SW480 (cell line): ENCODE measurements around the gene TCFL5.

Experiments used
- DNase-seq: peaks from one replicate; pipeline ENCODE4 v3.0.0-alpha.2; 2016; ENCODE audit warnings: low spot score

The TCFL5 gene

GRCh38 chr20:62809530-62810428 is 51.8 kb downstream of the TCFL5 start:
- DNase-seq, result no peak

- peak; percentile 63 for DNase-seq
Measured at GRCh38 chr20:62808211-62808865, 53.3 kb downstream of the TCFL5 start.

DNA sequence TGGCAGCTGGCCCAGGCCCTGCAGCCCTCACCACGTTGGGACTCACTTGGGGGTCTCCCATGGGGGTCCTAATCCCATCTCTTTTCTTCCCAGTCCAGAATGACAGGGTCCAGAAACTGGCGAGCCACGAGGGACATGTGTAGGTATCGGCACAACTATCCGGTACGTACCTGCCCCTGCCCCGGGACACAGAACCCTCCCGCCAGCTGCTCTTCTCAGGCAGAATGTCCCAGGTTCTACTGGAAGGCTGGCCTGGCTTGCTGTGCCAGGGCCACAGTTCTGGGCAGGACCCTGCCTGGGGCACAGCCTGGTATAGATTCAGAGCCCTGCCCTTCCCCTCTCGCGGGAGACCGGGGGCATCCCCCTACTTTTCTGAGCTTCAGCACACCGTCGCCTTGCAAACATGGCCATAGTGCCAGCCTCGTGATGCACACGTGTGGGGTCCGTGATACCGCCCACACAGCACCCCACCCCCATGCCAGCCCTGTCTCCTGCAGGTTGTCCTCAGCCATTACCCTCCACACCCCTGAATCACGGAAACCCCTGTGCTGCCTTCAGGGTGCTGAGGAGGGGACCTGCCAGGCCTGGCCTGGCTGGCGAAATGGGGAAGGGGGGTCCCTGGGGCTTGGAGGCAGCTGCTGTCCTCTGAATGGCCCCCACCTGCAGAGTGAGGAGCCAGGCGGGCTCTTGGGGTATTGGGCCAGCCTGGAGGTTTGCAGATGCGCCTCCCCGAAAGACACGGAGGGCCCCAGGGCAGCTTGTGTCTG is 54.0 kb downstream of the TCFL5 start:
- DNase-seq, result no peak

GRCh38 chr20:62806383-62807050 is 55.1 kb downstream of the TCFL5 start:
- no peak for DNase-seq

DNA sequence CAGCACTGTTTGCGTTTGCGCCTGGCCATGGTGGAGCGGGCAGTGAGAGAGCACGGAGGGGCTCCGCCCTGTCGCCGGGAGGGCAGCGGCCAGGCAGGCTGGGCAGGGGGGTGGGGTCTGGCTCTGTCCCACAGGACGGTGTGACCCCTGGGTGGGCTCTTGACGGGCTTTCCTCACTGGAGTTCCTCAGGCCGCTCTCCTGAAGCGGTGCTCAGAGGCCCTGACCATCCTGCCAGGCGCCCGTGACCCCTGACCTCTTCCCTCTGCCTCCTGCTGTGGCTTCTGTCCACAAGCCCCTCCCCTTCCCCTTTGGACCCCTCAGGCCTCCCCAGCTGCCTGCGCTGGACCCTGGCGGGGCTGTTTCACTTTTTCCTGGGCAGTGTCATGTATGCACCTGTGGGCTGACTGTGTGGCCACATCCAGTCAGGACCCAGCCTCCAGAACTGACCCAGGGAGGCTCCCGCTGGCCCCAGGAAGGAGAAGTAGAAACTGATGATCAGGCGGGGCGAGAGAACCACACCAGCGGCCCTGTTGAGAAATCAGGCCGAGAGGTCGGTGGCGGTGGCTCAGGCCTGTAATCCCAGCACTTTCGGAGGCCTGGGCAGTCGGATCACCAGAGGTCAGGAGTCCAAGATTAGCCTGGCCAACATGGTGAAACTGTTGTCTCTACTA is 55.8 kb downstream of the TCFL5 start:
- no peak for DNase-seq

DNA sequence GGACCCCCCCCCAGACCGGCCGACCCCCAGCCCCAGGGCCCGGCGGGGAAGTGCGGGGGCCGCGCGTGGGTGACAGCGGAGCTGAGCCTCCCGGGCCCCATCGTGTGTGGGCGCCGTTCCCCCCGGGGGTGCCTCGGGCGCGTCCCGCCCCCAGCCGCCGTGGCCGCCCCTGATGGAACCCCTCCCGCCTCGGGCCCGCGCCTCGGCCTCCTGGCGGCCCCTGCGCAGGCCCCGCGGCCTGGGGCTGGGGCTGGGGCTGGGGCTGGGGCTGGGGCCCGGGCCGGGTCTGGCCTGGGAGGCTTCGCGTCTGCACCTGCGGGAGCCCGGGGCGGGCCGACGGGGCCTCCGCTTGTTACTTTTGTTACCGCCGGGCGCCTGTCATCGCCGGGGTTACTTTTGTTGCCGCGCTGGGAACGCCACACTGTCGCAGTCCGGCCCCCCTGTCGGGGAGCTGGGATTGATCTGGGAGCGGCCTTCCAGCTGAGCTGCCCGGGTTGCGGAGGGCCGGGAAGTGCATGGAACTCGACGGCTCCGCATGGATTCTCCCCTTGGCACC is 56.4 kb downstream of the TCFL5 start:
- DNase-seq, result no peak

DNA sequence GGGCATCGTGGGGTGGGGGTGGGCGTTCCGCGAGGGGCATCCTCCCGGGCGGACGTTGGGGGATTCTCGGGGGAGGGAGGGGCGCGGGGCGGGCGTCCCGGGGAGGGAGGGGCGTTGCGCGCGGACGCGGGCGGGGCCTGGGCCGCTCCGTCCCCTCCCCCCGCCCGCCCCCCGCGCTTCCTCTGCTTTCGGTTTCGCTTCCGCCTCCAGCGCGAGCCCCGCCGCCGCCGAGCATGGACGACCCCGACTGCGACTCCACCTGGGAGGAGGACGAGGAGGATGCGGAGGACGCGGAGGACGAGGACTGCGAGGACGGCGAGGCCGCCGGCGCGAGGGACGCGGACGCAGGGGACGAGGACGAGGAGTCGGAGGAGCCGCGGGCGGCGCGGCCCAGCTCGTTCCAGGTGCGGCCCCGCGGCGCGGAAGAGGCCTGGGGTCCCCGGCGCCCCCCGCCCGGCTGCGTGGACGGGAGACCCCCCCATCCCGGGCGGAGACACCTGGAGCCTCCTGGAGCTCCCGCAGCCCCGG is 56.9 kb downstream of the TCFL5 start, which contains the start of gene OGFR:
Gene OGFR, plus strand, starts transcription at position 209 of the 528 bp plus-strand sequence. Its CDS starts 25 bp downstream, at position 234.
- peak; percentile 70 for DNase-seq

DNA sequence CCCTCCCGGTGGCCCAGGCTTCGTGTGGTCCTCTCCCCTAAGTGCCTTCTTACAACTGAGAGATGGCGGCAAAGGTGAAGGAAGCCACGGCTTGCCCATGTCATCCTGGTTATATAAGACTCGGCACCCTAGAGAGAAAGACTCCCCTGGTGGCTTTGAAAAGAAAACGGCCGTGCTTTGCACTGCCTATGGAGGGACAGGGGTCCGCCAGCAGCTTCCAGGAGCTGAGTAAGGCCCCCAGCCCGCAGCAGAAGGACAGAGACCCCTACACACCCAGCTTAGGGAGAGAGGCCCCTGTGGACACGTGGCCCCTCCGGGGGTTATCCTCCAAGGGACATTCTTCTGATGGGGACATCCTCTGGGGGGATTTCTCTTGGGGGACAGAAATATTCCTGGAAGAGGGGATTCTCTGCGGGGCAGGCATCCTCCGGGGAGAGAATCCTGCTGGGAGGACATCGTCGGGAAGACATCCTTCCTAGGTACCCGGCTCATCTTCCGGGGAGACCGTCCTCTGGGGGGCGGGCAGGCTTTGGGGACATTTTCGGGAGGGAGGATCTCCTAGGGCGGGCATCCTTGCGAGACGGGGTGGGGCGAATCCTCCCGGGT is 57.5 kb downstream of the TCFL5 start:
- no peak for DNase-seq

GRCh38 chr20:62802026-62802712 is 59.5 kb downstream of the TCFL5 start:
- DNase-seq, result no peak

DNA sequence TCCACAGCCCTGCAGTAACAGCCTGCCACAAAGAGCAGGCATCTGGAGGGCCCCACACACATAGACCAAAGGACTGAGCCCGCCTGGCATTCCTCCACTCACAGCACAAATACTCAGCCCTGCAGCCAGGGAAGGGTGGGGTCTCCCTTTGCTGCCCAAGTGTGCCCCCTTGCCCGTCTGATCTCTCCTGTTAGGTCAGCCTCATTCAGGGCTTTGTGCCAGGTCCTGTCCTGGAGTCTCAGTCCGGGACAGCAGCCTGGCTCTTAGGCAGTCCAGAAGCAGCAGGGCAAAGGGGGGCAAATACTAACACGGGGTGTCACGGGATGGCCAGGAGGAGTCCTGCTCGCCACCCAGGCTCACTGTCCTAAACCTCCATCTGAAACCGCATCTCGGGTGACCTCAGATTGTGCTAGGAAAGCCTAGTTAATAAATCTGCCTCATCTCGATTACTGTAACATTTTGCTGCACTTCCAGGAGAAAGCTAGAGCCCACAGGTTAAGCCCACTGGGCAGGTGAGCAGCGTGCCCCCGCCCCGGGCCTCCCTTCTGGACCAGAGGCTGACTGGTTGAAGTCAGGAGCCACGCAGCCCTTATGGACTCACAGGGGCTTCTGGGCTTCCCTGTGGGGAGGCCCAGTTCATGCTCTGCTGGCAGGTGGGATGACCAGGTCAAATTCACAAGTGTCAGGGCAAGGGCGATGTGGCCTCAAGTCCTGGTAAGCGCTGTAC is 60.2 kb downstream of the TCFL5 start:
- DNase-seq, result no peak

DNA sequence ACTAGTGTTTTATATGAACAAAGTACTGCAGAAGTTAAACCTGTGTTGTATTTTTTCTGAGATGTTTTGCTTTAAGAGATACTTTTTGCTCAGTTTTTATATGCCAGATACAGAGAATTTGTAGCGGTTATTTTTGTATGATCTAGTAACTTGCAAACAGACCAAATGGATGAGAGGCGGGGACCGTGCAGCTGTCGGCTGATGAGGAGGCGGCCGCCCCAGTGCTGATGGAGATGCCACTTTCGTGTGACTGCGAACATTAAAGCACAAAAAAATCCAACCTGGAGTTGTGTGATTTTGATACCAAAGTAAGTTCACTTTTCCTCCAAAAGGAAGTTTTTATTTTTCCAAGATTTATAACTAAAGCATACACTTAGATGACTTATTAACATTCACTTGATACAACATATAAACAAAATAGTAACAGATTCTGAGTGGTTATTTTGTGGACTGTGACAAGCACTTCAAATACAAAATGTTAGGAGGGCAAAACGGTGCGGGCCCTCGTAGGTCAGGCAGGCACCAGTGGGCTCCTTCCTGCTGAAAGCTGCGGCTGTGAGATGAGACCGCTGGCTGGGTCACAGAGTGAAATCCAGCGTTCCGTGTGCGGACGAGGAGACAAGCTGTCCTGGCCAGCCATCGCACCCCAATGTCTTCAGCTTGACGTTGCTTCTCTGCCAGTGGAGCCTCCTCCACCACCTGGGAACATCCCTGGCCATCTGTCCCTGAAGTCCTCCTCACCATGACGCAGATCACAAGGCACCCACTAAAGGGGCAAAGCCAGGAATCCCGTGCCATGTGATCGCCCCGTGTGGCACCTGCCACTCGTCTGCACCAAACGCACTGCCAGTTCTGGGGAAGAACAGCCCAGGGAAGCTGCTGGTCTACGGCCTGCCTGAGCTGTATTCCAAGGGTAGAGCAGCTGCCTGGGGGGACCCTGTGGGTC is 61.0 kb downstream of the TCFL5 start:
- no peak for DNase-seq

GRCh38 chr20:62799873-62800272 is 61.7 kb downstream of the TCFL5 start:
- no peak for DNase-seq

DNA sequence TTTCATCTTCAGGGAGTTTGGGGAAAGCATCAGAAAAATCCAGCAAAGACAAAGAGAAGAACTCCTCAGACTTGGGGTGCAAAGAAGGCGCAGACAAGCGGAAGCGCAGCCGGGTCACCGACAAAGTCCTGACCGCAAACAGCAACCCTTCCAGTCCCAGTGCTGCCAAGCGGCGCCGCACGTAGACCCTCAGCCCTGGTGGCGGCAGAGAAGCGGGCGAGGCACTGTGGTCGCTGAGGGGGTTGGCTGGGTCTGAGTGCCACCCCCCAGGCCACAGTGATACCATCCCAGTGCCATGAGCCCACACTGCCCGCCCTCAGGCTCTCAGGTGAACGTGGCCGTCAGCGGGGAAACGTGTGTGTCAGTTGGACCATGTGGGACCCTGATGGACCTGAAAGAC is 62.2 kb downstream of the TCFL5 start:
- DNase-seq, result no peak

DNA sequence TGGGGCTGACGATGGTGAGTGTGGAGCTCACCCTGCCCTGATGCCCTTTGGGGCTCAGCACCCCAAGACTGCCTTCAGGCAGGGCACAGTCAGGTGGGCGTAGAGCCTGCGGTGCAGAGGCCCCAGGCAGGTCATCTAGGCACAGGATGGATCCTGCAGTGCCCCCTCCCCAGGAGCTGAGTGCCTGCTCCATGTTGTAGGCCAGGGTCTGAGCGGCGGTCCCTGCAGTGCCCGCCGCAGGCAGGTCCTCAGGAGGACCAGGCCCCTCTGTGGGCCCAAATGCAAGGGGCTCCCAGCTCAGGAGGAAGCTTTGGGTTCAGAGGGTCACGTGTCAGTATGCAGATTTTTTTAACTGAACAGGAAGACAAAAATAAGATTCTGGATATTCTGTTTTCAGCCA is 62.6 kb downstream of the TCFL5 start:
- DNase-seq, result no peak

DNA sequence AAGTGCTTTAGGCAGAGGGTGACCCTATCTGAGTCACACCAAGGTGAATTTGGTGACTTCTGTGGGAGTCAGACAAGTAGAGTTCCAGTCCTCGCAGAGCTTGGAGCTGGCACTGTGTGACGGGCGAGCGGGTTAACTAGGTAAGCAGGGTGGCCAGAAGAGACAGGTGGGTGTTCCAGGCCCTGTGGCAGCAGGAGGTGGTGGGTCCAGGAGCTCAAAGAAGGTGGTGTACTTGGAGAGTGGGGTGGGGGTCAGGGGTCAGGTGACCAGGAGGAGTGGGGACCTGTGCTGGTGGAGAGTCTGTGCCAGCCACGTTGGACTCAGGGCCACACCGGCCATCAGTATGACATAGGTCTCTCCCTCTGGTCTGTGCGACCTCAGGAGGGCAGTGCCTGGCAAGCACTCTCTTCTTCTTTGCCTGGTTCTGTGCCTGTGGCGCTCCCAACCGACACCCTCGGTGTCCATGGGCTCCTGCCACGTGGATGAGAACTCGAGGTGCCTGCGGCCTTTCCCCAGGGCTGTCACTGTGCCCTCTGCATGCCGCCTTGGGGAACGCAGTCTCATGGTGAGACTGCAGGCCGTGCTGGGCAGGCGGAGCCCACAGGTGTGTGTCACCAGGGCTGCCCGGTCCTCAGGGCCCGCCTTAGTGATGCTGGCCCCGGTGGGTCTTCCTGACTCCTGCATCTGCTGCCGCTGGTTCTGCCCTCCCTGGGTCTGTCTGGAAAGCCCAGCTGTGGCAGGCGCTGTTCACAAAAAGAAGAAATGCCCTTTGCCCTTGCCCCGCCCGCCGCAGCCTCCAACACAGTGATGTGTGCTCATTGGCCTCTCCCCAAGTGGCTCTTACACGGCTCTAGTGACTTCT is 63.7 kb downstream of the TCFL5 start:
- DNase-seq, result peak; percentile 71

DNA sequence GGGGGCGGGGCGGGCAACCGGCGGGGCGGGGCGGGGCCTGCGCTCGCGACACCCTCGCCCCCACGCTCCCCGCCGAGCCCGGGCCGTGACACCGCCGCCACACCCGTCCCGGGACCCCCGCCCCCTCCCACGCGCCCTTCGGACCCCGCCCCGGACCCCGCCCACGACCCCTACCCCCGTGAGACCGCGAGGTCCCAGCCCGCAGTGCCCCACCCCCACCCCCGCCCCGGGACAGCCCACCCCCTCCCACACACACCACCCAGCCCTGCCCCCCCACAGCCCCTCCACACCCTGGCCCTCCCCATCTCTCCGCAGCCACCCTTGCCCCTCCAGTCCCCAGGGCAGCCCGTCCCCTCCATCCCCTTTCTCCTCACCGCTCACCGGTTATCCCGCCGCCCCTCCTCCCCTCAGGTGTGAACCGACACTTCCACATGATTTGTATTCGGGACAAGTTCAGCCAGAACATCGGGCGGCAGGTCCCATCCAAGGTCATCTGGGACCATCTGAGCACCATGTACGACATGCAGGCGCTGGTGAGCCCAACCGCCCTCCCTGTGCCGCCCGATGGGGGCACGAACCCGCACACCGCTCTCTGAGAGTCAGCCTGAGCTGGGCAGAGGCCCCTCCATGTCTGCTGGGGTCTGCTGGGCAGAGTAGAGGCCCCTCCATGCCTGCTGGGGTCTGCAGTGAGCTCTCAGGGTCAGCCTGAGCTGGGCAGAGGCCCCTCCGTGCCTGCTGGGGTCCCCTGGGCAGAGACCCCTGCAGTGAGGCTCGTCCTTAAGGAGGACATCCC is 64.7 kb downstream of the TCFL5 start:
- DNase-seq, result no peak
